ENCODE measurements around the gene IGSF3. TPM values are rescaled to one million over a fixed set of nuclear protein-coding genes. Genes with fewer than 3 reads are reported as not detected.
"Not testable (repeated sequence)": the region's sequence is repeated elsewhere in the genome, so short reads cannot be mapped to it uniquely, and the experiment has no call there.

The IGSF3 gene
- total and polyA plus RNA-seq, 2 donors (not counting 1 experiment from before 2014, with no cell fraction given), result under 0.01 to 0.02 TPM

DNA sequence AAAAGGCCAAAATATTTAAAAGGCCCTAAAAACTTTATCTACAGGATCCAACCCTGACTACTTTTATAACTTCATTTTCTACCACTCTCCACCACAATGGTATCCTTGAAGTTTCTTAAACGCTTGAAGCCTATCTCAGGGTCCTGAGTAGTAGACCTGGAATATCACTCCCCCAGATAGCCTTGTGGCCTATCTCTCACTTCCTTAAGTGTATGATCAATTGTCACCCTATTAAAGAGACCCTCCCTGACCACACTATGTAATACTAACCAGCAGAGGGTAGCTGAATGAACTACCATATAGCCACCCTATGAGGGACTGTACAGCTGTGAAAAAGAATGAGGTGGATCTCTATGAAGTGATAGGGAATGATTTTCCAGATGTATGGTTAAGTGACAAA lies 102.3 kb downstream of the IGSF3 start:
- Histone ChIP-seq H4K20me1 (ENCODE audit: control insufficient read depth, extremely low read depth, insufficient read depth, low read length) (no peaks in the 10 kb centered on the region), H3K4me1 (ENCODE audit: control insufficient read depth, extremely low read depth, insufficient read depth, low read length) (no peaks in the 10 kb centered on the region), H3K27me3 (ENCODE audit: control insufficient read depth, insufficient read depth, low read length) (no peaks in the 10 kb centered on the region), H3K4me2 (ENCODE audit: extremely low read depth, insufficient read depth, low read length) (no peak overlapping the region), H3K9me3 (ENCODE audit: control insufficient read depth, insufficient read depth, low read depth, low read length) (no peaks in the 10 kb centered on the region), H3K27ac (ENCODE audit: insufficient read depth, low read length) (no peak overlapping the region), H3K79me2 (ENCODE audit: control insufficient read depth, insufficient read depth, low read length) (no peaks in the 10 kb centered on the region), H3K4me3 (replicated peaks in 1 of 4; ENCODE audit: control extremely low read depth in 1 of 4, insufficient read depth in 1 of 4, low read depth in 3 of 4, low read length in 4 of 4) (no peak overlapping the region), H3K9ac (ENCODE audit: insufficient read depth, low read length) (no peak overlapping the region), H2AFZ (ENCODE audit: low read length) (no peak overlapping the region), H3K36me3 (ENCODE audit: control insufficient read depth, insufficient read depth, low read length) (no peaks in the 10 kb centered on the region)
- TF ChIP-seq EZH2 (IDR thresholded peaks at IDR 0.05; ENCODE audit: low read length, missing control alignments), result no peak
- TF ChIP-seq, protein P1, sequence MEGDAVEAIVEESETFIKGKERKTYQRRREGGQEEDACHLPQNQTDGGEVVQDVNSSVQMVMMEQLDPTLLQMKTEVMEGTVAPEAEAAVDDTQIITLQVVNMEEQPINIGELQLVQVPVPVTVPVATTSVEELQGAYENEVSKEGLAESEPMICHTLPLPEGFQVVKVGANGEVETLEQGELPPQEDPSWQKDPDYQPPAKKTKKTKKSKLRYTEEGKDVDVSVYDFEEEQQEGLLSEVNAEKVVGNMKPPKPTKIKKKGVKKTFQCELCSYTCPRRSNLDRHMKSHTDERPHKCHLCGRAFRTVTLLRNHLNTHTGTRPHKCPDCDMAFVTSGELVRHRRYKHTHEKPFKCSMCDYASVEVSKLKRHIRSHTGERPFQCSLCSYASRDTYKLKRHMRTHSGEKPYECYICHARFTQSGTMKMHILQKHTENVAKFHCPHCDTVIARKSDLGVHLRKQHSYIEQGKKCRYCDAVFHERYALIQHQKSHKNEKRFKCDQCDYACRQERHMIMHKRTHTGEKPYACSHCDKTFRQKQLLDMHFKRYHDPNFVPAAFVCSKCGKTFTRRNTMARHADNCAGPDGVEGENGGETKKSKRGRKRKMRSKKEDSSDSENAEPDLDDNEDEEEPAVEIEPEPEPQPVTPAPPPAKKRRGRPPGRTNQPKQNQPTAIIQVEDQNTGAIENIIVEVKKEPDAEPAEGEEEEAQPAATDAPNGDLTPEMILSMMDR (conservative IDR thresholded peaks at IDR 0.05 in 1 of 2, IDR thresholded peaks at IDR 0.05 in 1 of 2; ENCODE audit: low read depth in 1 of 2, low read length in 2 of 2), result no peak
- DNase-seq (ENCODE audit: low read depth in 2 of 2), result no peak

DNA sequence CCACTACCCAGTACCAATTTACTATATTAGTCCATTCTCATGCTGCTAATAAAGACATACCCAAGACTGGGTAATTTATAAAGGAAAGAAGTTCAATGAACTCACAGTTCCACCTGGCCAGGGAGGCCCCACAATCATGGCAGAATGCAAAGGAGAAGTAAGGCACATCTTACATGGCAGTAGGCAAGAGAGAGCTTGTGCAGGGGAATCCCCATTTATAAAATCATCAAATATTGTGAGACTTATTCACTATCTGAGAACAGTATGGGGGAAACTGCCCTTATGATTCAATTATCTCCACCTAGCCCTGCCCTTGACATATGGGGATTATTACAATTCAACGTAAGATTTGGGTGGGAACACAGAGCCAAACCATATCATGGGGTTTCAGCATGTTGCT lies 103.1 kb downstream of the IGSF3 start:
- H3K27me3 ChIP-seq (ENCODE audit: control insufficient read depth, insufficient read depth, low read length), result no peaks in the 10 kb centered on the region
- TF ChIP-seq EZH2 (IDR thresholded peaks at IDR 0.05; ENCODE audit: low read length, missing control alignments), result no peak
- TF ChIP-seq, protein P1 (conservative IDR thresholded peaks at IDR 0.05 in 1 of 2, IDR thresholded peaks at IDR 0.05 in 1 of 2; ENCODE audit: low read depth in 1 of 2, low read length in 2 of 2), result no peak
- H3K79me2 ChIP-seq (ENCODE audit: control insufficient read depth, insufficient read depth, low read length), result no peaks in the 10 kb centered on the region
- H3K36me3 ChIP-seq (ENCODE audit: control insufficient read depth, insufficient read depth, low read length), result no peaks in the 10 kb centered on the region
- no peak overlapping the region for H3K27ac ChIP-seq (ENCODE audit: insufficient read depth, low read length)
- no peak overlapping the region for H3K4me3 ChIP-seq (replicated peaks in 1 of 4; ENCODE audit: control extremely low read depth in 1 of 4, insufficient read depth in 1 of 4, low read depth in 3 of 4, low read length in 4 of 4)
- no peaks in the 10 kb centered on the region for H4K20me1 ChIP-seq (ENCODE audit: control insufficient read depth, extremely low read depth, insufficient read depth, low read length)
- H3K9ac ChIP-seq (ENCODE audit: insufficient read depth, low read length), result no peak overlapping the region
- no peaks in the 10 kb centered on the region for H3K9me3 ChIP-seq (ENCODE audit: control insufficient read depth, insufficient read depth, low read depth, low read length)
- DNase-seq (ENCODE audit: low read depth in 2 of 2), result no peak
- H3K4me1 ChIP-seq (ENCODE audit: control insufficient read depth, extremely low read depth, insufficient read depth, low read length), result no peaks in the 10 kb centered on the region
- H2AFZ ChIP-seq (ENCODE audit: low read length), result no peak overlapping the region
- no peak overlapping the region for H3K4me2 ChIP-seq (ENCODE audit: extremely low read depth, insufficient read depth, low read length)

- not testable (repeated sequence) for DNase-seq (ENCODE audit: low read depth in 2 of 2); H2AFZ ChIP-seq (ENCODE audit: low read length); H3K27me3 ChIP-seq (ENCODE audit: control insufficient read depth, insufficient read depth, low read length); H3K36me3 ChIP-seq (ENCODE audit: control insufficient read depth, insufficient read depth, low read length); H3K4me3 ChIP-seq (replicated peaks in 1 of 4; ENCODE audit: control extremely low read depth in 1 of 4, insufficient read depth in 1 of 4, low read depth in 3 of 4, low read length in 4 of 4); H3K4me2 ChIP-seq (ENCODE audit: extremely low read depth, insufficient read depth, low read length); H3K79me2 ChIP-seq (ENCODE audit: control insufficient read depth, insufficient read depth, low read length); H4K20me1 ChIP-seq (ENCODE audit: control insufficient read depth, extremely low read depth, insufficient read depth, low read length); H3K9ac ChIP-seq (ENCODE audit: insufficient read depth, low read length); H3K27ac ChIP-seq (ENCODE audit: insufficient read depth, low read length); H3K4me1 ChIP-seq (ENCODE audit: control insufficient read depth, extremely low read depth, insufficient read depth, low read length); H3K9me3 ChIP-seq (ENCODE audit: control insufficient read depth, insufficient read depth, low read depth, low read length)
Measured at GRCh38 chr1:116562465-116562864, 105.1 kb downstream of the IGSF3 start.
